Measurements from ENCODE around the gene BYSL. TPM values are rescaled to one million over a fixed set of nuclear protein-coding genes. Genes with fewer than 3 reads are reported as not detected.

The BYSL gene
- total RNA-seq, 1 donor from 2014 or later = 17.4 TPM

GRCh38 chr6:41955412-41955811, 34.1 kb downstream of the BYSL start:
- Mint-ChIP-seq H3K36me3 (ENCODE audit: low read depth) (no peaks in the 10 kb centered on the region), H3K27ac (ENCODE audit: unreplicated experiment) (no peak overlapping the region), H3K4me1 (ENCODE audit: low read depth) (no peaks in the 10 kb centered on the region), H3K27me3 (ENCODE audit: low read depth) (no peaks in the 10 kb centered on the region), H3K4me3 (ENCODE audit: unreplicated experiment) (no peak overlapping the region), H3K9me3 (ENCODE audit: low read depth) (no peaks in the 10 kb centered on the region)
- DNase-seq (ENCODE audit: low spot score) = no peak
- TF ChIP-seq CTCF (IDR thresholded peaks at IDR 0.05) = no peak

GRCh38 chr6:41957117-41957516, 35.8 kb downstream of the BYSL start:
- Mint-ChIP-seq H3K27ac (ENCODE audit: unreplicated experiment) (no peak overlapping the region), H3K36me3 (ENCODE audit: low read depth) (no peaks in the 10 kb centered on the region), H3K9me3 (ENCODE audit: low read depth) (no peaks in the 10 kb centered on the region), H3K4me3 (ENCODE audit: unreplicated experiment) (no peak overlapping the region), H3K4me1 (ENCODE audit: low read depth) (peaks cover 4% of the 10 kb centered on the region), H3K27me3 (ENCODE audit: low read depth) (no peaks in the 10 kb centered on the region)
- DNase-seq (ENCODE audit: low spot score) = no peak
- TF ChIP-seq CTCF (IDR thresholded peaks at IDR 0.05) = no peak

GRCh38 chr6:41958022-41958856, 36.9 kb downstream of the BYSL start:
- Mint-ChIP-seq H3K4me1 (ENCODE audit: low read depth) (peaks cover 4% of the 10 kb centered on the region), H3K36me3 (ENCODE audit: low read depth) (no peaks in the 10 kb centered on the region), H3K27ac (ENCODE audit: unreplicated experiment) (no peak overlapping the region), H3K27me3 (ENCODE audit: low read depth) (no peaks in the 10 kb centered on the region), H3K4me3 (ENCODE audit: unreplicated experiment) (no peak overlapping the region), H3K9me3 (ENCODE audit: low read depth) (no peaks in the 10 kb centered on the region)
- TF ChIP-seq CTCF (IDR thresholded peaks at IDR 0.05) = no peak
- DNase-seq (ENCODE audit: low spot score) = no peak

GRCh38 chr6:41960028-41960427, 38.7 kb downstream of the BYSL start:
- Mint-ChIP-seq H3K27ac (ENCODE audit: unreplicated experiment) (no peak overlapping the region), H3K27me3 (ENCODE audit: low read depth) (no peaks in the 10 kb centered on the region), H3K4me3 (ENCODE audit: unreplicated experiment) (no peak overlapping the region), H3K36me3 (ENCODE audit: low read depth) (no peaks in the 10 kb centered on the region), H3K4me1 (ENCODE audit: low read depth) (peaks cover 4% of the 10 kb centered on the region), H3K9me3 (ENCODE audit: low read depth) (no peaks in the 10 kb centered on the region)
- no peak for DNase-seq (ENCODE audit: low spot score)
- no peak for TF ChIP-seq CTCF (IDR thresholded peaks at IDR 0.05)

GRCh38 chr6:41963371-41963770, 42.1 kb downstream of the BYSL start:
- H3K36me3 Mint-ChIP-seq (ENCODE audit: low read depth) = no peaks in the 10 kb centered on the region
- H3K4me3 Mint-ChIP-seq (ENCODE audit: unreplicated experiment) = no peak overlapping the region
- H3K27ac Mint-ChIP-seq (ENCODE audit: unreplicated experiment) = no peak overlapping the region
- H3K27me3 Mint-ChIP-seq (ENCODE audit: low read depth) = no peaks in the 10 kb centered on the region
- H3K9me3 Mint-ChIP-seq (ENCODE audit: low read depth) = no peaks in the 10 kb centered on the region
- no peak for TF ChIP-seq CTCF (IDR thresholded peaks at IDR 0.05)
- no peak for DNase-seq (ENCODE audit: low spot score)
- peaks cover 30% of the 10 kb centered on the region for H3K4me1 Mint-ChIP-seq (ENCODE audit: low read depth)

Data from chondrocyte (in vitro differentiated cells).